B cell (primary cell): ENCODE data around the gene OTOP2.

Experiments used
- CTCF ChIP-seq: fragments of 200-600 bp; IDR thresholded peaks from one replicate; pipeline ENCODE4 v1.8.0; 2022; ENCODE audit warnings: antibody characterized with exemption, mild to moderate bottlenecking
- EZH2 ChIP-seq: IDR thresholded peaks from 2 replicates; pipeline ENCODE4 v1.6.1; 2012; ENCODE audit warnings: borderline replicate concordance, low read depth, mild to moderate bottlenecking, moderate library complexity, low read length; ENCODE audit not compliant: insufficient read depth, poor library complexity, severe bottlenecking

GRCh38 chr17:74961657-74962350 is 37.7 kb downstream of the OTOP2 start:
- peak; percentile 88 for TF ChIP-seq CTCF
- no peak for TF ChIP-seq EZH2
